PFSK-1 (cell line): ENCODE measurements around the gene FXN.

Source experiments
- FOXP2 ChIP-seq: optimal IDR thresholded peaks from 2 replicates; pipeline ENCODE3; 2011; ENCODE audit warnings: borderline replicate concordance, control low read depth, inconsistent platforms; ENCODE audit not compliant: insufficient read depth; ENCODE audit errors: extremely low read length, extremely low read depth
- POLR2AphosphoS5 ChIP-seq: IDR thresholded peaks from 2 replicates; pipeline ENCODE4 v1.6.1; 2012; ENCODE audit warnings: low read depth, mild to moderate bottlenecking, control low read depth, low read length, moderate library complexity
- SIN3A ChIP-seq: IDR thresholded peaks from 2 replicates; pipeline ENCODE4 v1.6.1; 2012; ENCODE audit warnings: mild to moderate bottlenecking, low read length, moderate library complexity, borderline replicate concordance; ENCODE audit not compliant: insufficient read depth
- TAF1 ChIP-seq: IDR thresholded peaks from 2 replicates; pipeline ENCODE4 v1.6.1; 2012; ENCODE audit warnings: low read length, control low read depth, borderline replicate concordance; ENCODE audit not compliant: insufficient read depth
- TF ChIP-seq, protein P1 (sequence below), 2 experiments: IDR thresholded peaks; 2 replicates each; pipeline versions ENCODE4 v1.6.1 to v1.8.0; 2011 to 2012; ENCODE audit warnings: low read depth in 2 of 2, low read length in 2 of 2, control low read depth in 1 of 2, inconsistent platforms in 1 of 2, mild to moderate bottlenecking in 1 of 2, moderate library complexity in 1 of 2; ENCODE audit not compliant: insufficient read depth in 1 of 2

The FXN gene

DNA sequence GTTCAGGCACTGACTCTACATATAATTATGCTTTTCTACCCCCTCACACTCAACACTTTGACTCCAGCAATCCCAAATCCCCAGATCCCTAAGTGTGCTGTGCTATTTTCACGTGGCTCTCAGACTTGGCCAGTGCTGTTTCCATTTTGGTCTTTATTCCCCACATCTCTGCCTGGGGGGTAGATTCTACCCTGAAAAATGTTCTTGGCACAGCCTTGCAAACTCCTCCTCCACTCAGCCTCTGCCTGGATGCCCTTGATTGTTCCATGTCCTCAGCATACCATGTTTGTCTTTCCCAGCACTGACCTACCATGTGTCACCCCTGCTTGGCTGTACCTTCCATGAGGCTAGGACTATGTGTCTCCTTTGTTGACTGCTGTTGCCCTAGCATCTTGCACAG, 43.0 kb downstream of the FXN start:
- TF ChIP-seq FOXP2 (no peak), SIN3A (no peak), TAF1 (no peak), POLR2AphosphoS5 (no peak)
- TF ChIP-seq, protein P1, sequence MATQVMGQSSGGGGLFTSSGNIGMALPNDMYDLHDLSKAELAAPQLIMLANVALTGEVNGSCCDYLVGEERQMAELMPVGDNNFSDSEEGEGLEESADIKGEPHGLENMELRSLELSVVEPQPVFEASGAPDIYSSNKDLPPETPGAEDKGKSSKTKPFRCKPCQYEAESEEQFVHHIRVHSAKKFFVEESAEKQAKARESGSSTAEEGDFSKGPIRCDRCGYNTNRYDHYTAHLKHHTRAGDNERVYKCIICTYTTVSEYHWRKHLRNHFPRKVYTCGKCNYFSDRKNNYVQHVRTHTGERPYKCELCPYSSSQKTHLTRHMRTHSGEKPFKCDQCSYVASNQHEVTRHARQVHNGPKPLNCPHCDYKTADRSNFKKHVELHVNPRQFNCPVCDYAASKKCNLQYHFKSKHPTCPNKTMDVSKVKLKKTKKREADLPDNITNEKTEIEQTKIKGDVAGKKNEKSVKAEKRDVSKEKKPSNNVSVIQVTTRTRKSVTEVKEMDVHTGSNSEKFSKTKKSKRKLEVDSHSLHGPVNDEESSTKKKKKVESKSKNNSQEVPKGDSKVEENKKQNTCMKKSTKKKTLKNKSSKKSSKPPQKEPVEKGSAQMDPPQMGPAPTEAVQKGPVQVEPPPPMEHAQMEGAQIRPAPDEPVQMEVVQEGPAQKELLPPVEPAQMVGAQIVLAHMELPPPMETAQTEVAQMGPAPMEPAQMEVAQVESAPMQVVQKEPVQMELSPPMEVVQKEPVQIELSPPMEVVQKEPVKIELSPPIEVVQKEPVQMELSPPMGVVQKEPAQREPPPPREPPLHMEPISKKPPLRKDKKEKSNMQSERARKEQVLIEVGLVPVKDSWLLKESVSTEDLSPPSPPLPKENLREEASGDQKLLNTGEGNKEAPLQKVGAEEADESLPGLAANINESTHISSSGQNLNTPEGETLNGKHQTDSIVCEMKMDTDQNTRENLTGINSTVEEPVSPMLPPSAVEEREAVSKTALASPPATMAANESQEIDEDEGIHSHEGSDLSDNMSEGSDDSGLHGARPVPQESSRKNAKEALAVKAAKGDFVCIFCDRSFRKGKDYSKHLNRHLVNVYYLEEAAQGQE (IDR thresholded peaks at IDR 0.05; ENCODE audit: insufficient read depth in 1 of 2, low read depth in 2 of 2, low read length in 2 of 2) = no peak

DNA sequence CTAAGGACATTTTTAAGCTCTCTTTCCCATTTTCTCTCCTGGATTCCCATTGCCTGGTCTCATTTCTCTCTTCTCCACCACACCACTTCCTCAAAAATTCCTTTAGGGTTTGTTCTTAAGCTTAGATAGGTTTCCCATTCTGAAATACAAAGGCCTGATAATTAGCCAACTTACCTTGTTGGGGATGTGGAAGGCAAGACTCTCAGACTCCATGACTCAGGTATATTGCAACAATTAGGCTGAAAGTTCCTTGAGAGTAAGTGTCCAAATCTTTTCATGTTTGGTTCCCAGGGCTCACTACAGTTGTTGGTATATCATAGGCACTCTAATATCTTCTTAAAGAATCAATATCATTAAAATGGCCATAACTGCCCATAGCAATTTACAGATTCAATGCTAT, 43.6 kb downstream of the FXN start:
- no peak for TF ChIP-seq SIN3A
- no peak for TF ChIP-seq POLR2AphosphoS5

DNA sequence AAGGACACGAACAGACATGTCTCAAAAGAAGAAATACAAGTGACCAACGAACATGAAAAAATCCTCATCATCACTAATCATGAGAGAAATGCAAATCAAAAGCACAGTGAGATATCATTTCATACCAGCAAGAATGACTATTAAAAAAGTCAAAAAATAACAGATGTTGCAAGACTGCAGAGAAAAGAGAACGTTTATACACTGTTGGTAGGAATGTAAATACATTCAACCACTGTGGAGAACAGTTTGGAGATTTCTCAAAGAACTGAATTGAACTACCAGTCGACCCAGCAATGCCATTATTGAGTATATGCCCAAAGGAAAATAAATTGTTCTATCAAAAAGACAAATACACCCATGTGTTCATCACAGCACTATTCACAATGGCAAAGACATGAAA, 45.7 kb downstream of the FXN start:
- no peak for TF ChIP-seq FOXP2
- no peak for TF ChIP-seq SIN3A
- no peak for TF ChIP-seq POLR2AphosphoS5
- TF ChIP-seq TAF1 = no peak
- TF ChIP-seq, protein P1 (IDR thresholded peaks at IDR 0.05; ENCODE audit: insufficient read depth in 1 of 2, low read depth in 2 of 2, low read length in 2 of 2) = no peak

DNA sequence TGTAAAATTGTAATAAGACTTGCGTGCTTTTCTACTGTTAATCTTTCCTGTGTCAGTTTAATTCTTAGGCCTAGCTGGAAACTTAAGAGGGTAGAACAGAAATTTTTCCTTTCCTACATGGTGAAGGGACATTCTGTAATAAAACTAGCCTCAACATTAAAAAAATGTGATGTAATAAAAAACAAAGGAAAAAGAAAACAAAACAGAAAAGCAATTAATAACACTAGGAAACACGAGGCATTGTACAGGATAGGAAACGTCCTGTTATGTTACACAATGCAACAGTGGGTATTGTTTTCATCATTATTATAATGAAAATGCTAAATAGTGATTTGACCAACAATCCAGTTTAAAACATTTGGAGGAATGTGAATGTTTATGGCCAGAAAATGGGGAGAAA, 47.8 kb downstream of the FXN start:
- TF ChIP-seq POLR2AphosphoS5 (no peak), TAF1 (no peak), FOXP2 (no peak), SIN3A (no peak)
- TF ChIP-seq, protein P1 (IDR thresholded peaks at IDR 0.05; ENCODE audit: insufficient read depth in 1 of 2, low read depth in 2 of 2, low read length in 2 of 2) = no peak

DNA sequence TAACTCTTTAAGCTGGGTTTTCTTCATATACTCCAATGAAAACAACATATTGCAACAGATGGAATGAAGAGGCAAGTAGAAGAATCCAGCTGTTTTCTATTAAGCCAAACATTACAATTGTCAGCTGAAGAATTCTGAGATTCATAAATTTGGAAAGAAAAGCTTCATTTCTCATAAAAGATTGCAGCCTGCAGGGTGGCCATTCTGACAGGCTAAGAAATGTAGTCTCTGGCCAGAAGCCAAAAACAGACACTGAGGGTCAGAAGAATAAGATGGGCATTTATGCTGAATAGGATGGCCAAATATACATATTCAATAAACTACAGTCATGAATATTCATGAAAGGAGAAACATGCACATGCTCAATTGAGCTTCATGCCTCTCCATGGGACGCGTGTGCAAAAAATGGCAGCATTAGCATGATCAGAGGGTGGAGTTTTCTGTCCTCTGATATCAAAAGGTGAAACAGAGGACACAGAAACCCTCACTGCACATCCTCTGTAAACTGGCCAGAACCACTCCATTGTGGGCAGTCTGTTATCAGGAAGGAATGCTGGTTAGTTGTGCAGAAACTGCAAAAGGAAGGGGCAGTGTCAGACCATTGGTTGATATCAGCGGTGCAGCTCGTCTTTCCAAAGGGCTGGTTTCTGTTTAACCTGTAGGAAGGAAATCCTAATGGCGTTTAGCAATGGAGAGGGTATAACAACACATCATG, 50.2 kb downstream of the FXN start:
- TF ChIP-seq SIN3A = no peak
- no peak for TF ChIP-seq FOXP2
- TF ChIP-seq, protein P1 (IDR thresholded peaks at IDR 0.05; ENCODE audit: insufficient read depth in 1 of 2, low read depth in 2 of 2, low read length in 2 of 2) = no peak
- TF ChIP-seq TAF1 = no peak
- TF ChIP-seq POLR2AphosphoS5 = no peak
